Gastroesophageal sphincter (tissue), 3 donors: ENCODE measurements around the gene RNF183.

Experiments used
- CTCF ChIP-seq, 4 experiments: fragments of 200-600 bp in 2 of 4; fragments of 450-650 bp in 2 of 4; sonication (generic) in 1 of 4; IDR thresholded peaks; one replicate each; pipeline ENCODE4 v1.5.1; 2017 to 2019; ENCODE audit warnings: antibody characterized with exemption in 4 of 4, mild to moderate bottlenecking in 2 of 4, moderate library complexity in 2 of 4
- EP300 ChIP-seq: sonication (generic); formaldehyde crosslinking; IDR thresholded peaks from one replicate; pipeline ENCODE4 v1.6.1; 2017; ENCODE audit warnings: antibody characterized with exemption, mild to moderate bottlenecking
- POLR2A ChIP-seq, 2 donors: fragments of 450-650 bp; IDR thresholded peaks; one replicate each; pipeline ENCODE4 v1.6.1; 2017; ENCODE audit warnings: antibody characterized with exemption in 2 of 2, mild to moderate bottlenecking in 2 of 2, moderate library complexity in 1 of 2
- POLR2AphosphoS5 ChIP-seq: sonication (generic); formaldehyde crosslinking; IDR thresholded peaks from one replicate; pipeline ENCODE4 v1.6.1; 2017; ENCODE audit warnings: antibody characterized with exemption

- no peak for TF ChIP-seq CTCF (IDR thresholded peaks at IDR 0.05)
- no peak for TF ChIP-seq POLR2A (IDR thresholded peaks at IDR 0.05)
- TF ChIP-seq POLR2AphosphoS5: no peak
- TF ChIP-seq EP300: no peak
These were observed 8.8 kb upstream of the RNF183 start for GRCh38 chr9:113311961-113312360.
